Activated CD4-positive, alpha-beta T cell treated with anti-CD3 and anti-CD28 coated beads for 1 hour (primary cell): ENCODE measurements around the gene CDCA8.
A peak's percentile ranks its signal among the peaks of the same experiment; 100 is the strongest.

Source experiments
- DNase-seq: peaks from one replicate; pipeline ENCODE4 v3.0.0-alpha.2; 2020

CDCA8 gene

GRCh38 chr1:37692078-37692833 lies at the start of gene CDCA8:
Gene CDCA8 (plus strand): TSS chr1:37692516. CDS start chr1:37692691, 175 bp downstream.
- peak; percentile 98 for DNase-seq

- no peak for DNase-seq
Observed at GRCh38 chr1:37647281-37647680, 45.0 kb upstream of the CDCA8 start.

GRCh38 chr1:37650173-37650572 lies 42.1 kb upstream of the CDCA8 start:
- DNase-seq: no peak

DNA sequence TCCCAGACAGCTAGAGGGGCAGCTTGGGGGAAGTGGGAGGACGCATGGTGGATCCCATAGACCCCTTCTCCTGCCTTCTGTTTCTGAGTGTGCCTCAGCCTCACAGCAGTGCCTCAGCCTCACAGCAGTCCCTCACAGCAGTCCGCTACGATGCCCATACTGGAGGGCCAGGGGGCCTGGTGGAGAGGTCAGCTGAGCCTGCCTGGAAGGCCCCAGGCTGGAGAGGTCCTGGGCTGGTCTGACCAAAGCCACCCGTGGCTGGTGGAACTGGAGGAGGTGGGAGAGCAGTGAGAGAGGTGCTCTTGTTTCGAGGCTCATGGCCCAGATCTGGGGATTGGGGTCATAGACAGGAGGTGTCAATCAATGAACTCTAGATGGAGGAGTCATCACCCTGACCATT lies 41.6 kb upstream of the CDCA8 start:
- no peak for DNase-seq

DNA sequence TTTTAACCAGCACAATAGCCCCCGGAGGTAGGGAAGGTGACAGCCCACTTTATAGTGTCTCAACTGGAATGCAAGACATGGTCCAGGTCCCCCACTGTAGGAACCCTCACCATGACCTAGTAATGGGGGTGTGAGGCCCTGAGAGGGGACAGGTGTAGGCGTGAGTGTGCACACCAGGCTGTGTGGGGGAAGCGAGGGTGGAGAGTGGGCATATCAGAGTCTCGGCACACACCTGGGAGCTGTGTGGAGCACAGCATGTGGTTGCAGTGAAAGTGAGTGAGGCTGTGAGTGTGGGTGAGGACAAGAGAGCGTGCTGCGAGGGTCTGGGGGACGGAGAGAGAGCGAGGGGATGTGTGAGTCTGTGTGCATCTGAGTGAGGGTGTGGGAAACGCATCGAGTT lies 40.5 kb upstream of the CDCA8 start:
- DNase-seq: no peak

DNA sequence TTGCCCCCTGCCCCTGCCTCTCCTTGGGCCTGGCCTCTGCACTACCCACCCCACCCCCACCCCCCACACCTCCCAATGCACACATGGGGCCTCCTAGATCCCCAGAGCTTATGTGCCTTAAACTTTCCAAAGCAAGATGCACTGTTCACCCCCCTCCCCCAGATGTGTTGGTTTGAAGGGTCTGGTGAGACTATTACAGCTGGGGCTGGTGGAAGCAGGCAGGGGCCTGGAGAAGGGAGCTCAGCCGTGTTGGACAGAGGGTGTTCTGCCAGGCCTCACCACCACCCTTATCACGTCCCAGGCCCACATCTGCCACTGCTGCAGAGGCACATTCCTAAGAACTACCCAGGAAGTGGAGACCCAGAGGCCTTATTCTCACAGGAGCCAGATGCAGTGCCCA lies 39.3 kb upstream of the CDCA8 start:
- DNase-seq: no peak

DNA sequence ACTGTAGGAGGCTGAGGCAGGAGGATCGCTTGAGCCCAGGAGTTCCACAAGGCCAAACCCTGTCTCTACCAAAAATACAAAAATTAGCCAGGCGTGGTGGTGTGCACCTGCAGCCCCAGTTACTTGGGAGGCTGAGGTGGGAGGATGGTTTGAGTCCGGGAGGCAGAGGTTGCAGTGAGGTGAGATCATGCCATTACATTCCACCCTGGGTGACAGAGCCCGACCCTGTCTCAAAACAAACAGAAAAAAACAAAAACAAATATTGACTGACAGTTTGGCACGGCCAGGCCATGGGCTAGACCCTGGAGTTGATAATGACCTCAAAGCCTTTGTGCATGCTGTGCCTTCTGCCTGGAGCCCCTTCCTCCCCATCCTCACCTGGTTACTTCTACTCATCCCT lies 38.4 kb upstream of the CDCA8 start:
- no peak for DNase-seq

GRCh38 chr1:37655274-37655673 lies 37.0 kb upstream of the CDCA8 start:
- no peak for DNase-seq

DNA sequence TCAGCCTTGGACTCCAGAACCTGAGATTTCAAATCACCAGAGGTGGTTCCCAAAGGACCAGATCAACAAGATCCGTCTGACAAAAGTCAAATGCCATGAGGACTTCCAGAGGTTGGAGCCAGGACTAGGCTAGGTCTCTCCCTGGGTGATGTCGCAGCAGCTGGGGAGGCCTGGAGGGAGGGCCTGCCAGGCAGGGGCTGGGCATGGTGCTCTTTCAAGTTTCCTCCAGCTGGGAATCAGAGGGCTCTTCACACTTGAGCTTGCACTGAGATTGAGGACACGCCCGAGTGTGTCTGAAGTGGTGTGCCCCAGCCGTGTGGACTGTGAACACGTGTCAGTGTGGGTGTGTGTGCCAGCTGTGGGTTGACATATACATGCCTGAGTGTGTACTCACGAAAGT lies 36.3 kb upstream of the CDCA8 start:
- no peak for DNase-seq

DNA sequence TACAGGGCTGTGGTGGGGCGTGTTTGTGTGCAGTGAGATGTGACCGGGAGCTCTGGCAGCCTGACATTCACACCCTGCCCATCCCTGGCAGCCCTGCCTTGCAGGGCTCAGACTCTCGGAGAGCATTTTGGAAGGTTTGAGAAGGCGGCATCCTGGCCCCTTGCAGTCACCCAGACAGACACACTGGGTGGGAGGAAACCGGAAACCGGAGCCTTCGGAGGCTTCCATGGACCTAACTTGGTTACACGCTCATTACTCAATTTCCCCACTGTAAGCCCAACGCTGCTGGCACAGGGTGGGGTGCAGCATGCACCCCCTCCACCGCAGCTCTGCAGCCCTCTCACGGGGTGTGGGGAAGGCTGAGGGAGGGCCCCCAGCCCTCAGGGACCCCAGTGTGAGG lies 35.4 kb upstream of the CDCA8 start:
- DNase-seq: no peak

- DNase-seq: no peak
Observed at GRCh38 chr1:37657620-37658412, 34.5 kb upstream of the CDCA8 start.

- DNase-seq: no peak
Observed at GRCh38 chr1:37658486-37658885, 33.8 kb upstream of the CDCA8 start.

DNA sequence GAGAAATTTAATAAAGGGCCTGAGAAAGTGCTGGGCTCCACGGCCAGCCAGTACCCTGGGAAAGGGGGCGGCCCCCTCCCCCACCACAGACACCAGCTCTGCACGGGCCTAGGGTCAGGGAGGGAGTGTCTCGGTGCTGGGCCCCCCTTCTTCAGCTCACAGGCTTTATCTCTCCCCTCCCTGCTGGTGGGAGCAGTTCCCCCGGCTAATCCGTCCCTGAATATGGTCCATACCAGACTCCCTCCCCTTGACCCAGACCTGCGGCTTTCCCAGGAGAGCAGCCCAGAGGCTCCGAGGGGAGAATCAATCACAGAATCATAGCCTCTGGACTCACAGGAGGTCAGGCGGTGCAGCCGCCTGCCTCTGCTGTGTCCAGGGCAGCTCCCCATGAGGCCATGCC lies 31.7 kb upstream of the CDCA8 start:
- no peak for DNase-seq

- DNase-seq: no peak
Observed at GRCh38 chr1:37661401-37661800, 30.9 kb upstream of the CDCA8 start.

DNA sequence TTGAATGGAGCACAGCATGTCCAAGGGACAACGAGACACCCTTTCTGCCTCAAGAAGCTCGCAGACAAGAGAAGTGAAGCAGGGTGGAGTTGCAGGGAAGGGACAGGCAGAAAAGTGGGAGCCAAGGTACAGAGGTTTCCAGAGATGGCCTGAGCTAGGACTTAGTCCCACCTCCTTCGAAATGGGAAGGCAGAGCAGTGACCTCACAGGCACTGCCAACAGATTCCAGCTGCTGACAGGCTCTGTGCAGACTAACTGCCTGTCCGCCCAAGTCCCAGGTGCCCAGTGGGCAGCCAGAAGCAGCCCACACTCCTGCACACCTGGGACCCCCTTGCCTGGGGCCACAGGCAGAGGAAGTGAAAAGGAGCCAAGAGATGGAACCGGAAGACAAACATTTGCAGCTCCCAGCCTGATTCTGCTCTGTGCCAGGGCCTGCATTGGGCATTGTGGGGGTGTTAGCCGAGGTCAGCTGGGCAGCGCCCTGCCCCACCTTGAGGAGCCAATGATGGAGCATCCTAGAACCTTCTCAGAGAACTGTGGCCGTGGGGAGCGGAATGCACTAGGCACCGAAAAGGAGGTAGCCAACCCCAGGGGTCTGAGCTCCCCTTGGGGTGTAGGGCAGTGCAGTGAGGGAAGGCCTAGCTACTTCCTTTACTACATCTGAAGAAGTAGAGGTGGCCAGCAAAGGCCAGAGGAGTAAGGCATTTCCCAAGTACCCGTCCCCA lies 30.1 kb upstream of the CDCA8 start:
- no peak for DNase-seq

DNA sequence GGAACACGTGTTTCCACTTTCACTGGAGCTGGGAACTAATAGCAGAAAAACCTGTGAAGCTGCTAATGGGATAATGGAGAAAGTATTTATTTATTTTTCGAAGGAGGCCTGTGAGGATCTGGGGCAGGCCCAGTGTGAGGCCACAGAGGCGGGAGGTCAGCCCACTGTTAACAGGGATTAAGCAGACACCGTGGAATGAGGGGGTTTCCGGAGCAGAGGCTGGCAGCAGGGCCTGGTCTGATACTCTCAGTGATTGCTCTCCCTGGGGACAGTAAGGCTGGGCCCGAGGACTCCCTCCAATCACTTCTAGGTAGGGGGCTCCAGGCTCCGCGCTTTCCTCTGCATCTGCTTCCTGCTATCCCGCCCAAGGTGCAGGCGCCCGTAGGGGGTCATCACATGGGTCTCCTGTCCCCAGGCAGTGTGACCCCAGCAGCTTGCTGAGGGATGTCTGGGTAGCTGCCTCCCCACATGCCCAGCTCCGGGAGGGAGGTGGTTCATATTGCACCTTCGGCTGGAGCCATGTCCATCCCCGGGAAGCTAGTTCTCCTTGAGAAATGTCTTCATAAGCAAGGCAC lies 28.8 kb upstream of the CDCA8 start:
- no peak for DNase-seq

GRCh38 chr1:37666241-37666867 lies 26.0 kb upstream of the CDCA8 start:
- DNase-seq: no peak

DNA sequence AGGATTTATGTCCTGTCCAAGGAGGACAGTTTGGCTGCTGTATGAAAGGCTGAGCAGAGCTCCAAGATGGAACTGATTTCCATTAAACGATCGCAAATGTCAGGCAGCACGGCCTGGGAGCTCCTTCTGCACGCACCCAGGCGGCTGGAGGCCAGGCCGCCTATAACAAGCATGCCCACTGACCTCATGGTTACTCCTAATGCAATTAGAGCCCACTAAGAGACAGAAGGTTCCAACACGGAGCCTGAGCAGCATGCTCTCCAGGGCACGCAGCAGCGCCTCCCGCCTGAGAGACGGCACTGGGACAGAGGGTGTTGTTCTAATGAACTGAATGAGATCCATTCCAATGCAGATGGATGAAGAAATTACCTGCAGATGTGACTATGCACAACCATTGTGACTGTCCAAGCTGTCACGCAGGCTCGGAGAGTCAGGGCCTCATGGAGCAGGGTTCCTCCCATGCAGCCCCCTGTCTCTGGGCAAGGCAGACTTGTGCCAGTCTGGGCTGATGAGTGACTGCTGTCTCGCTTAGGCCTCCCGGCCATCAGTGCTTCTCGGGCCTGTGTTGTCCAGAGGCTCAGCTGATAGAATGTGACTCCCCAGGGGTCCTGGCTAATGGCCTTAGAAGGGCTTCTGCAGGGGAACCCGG lies 25.2 kb upstream of the CDCA8 start:
- no peak for DNase-seq

DNA sequence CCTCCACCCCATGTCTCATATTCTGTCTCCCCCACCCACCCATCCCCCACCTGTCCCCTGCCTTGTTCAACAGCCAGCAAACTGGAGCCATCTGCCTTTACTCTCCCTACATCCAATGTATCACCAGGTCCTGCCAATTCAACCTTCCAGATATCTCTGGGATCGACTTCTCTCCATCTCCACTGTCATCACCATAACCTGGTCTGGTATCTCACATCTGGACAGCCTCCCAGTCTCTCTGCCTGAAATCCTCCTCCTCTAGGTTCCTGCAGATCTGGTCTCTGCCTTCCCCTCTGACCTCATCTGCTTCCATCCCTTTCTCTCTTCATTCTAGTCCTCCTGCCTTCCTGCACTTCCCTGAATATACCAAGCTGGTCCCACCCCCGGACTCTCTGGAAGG lies 22.2 kb upstream of the CDCA8 start:
- no peak for DNase-seq

- DNase-seq: no peak
Observed at GRCh38 chr1:37671261-37671660, 21.1 kb upstream of the CDCA8 start.

- DNase-seq: no peak
Observed at GRCh38 chr1:37672136-37672870, 20.0 kb upstream of the CDCA8 start.

DNA sequence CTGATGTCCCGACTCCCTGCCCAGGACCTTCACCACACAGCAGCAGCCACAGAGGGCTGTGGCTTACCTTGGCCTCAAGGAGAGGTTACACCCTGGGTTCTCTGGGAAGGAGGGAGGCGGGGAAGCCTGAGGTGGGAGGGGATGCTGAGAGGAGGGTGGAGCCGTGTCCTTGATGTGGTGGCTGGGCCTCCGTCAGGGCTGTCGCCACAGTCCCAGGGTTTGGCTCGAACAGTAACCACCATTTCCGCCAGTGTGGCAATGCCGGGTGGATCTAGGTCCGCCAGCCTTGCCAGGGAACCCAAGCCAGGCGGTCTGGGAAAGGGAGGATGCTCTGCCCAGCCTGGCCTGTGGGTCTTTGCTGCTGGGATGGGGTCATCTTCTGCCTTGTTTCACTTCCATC lies 18.4 kb upstream of the CDCA8 start:
- DNase-seq: peak; percentile 33
